Endothelial cell of coronary artery (primary cell): ENCODE results near the gene TBC1D25. TPM values are rescaled to one million over a fixed set of nuclear protein-coding genes. Genes with fewer than 3 reads are reported as not detected.

Experiments
- total RNA-seq: library from RNA; depleted of rRNA; stranded (reverse); fragments of >200 nt; gene quantifications from 2 replicates; pipeline ENCODE4 v1.2.3, GENCODE V29; 2014

TBC1D25 gene
- 6.2 and 6.7 TPM in 2 replicates for total RNA-seq

GRCh38 chrX:48539345-48540027 is at the start of gene TBC1D25:
TBC1D25 (plus strand) TSS chrX:48539714; CDS start chrX:48539798, 84 bp downstream.

GRCh38 chrX:48508400-48509244 is 30.9 kb upstream of the TBC1D25 start, which contains the start of gene PORCN:
PORCN (plus strand) TSS chrX:48508992; CDS start chrX:48509821, 829 bp downstream.

GRCh38 chrX:48521353-48522243 is 17.9 kb upstream of the TBC1D25 start, which contains the start of gene EBP:
EBP (plus strand) TSS chrX:48521808; CDS start chrX:48523772, 1,964 bp downstream.

GRCh38 chrX:48574270-48575266 is 35.1 kb downstream of the TBC1D25 start, which contains the start of gene RBM3:
RBM3 (plus strand) TSS chrX:48574484; CDS start chrX:48575181, 697 bp downstream.

GRCh38 chrX:48597353-48598264 is 58.1 kb downstream of the TBC1D25 start, which contains the start of gene WDR13:
WDR13 (plus strand) TSS chrX:48597492; CDS start chrX:48597997, 505 bp downstream.

Other genes starting within 250 kb of the TBC1D25 start
- not detected in 2 replicates for gene SSX3, start 183.0 kb upstream of the TBC1D25 start, total RNA-seq
- gene SSX4, start 156.2 kb upstream of the TBC1D25 start, total RNA-seq: not detected in 2 replicates
- gene SSX4B, start 127.8 kb upstream of the TBC1D25 start, total RNA-seq: not detected in 2 replicates
- gene SLC38A5, start 69.5 kb upstream of the TBC1D25 start, total RNA-seq: 63.0 and 69.0 TPM in 2 replicates
- gene FTSJ1, start 63.5 kb upstream of the TBC1D25 start, total RNA-seq: 42.6 and 53.7 TPM in 2 replicates
- 7.3 and 15.1 TPM in 2 replicates for gene PORCN, start 30.7 kb upstream of the TBC1D25 start, total RNA-seq
- gene EBP, start 17.9 kb upstream of the TBC1D25 start, total RNA-seq: 39.9 and 86.6 TPM in 2 replicates
- gene RBM3, start 34.8 kb downstream of the TBC1D25 start, total RNA-seq: 119 and 458 TPM in 2 replicates
- gene WDR13, start 57.8 kb downstream of the TBC1D25 start, total RNA-seq: 158 and 184 TPM in 2 replicates
- gene WAS, start 144.1 kb downstream of the TBC1D25 start, total RNA-seq: 0.09 and 0.18 TPM in 2 replicates
- gene SUV39H1, start 157.0 kb downstream of the TBC1D25 start, total RNA-seq: 2.9 and 5.8 TPM in 2 replicates
- not detected in 2 replicates for gene GLOD5, start 222.0 kb downstream of the TBC1D25 start, total RNA-seq
- gene GATA1, start 246.9 kb downstream of the TBC1D25 start, total RNA-seq: not detected in 2 replicates